Measurements from ENCODE around the gene TMPRSS11A. TPM values are rescaled to one million over a fixed set of nuclear protein-coding genes. Genes with fewer than 3 reads are reported as not detected.

Gene TMPRSS11A
- total and polyA plus RNA-seq, 12 donors, result 0.03 TPM; not detected in 11

- no peak for DNase-seq
- H3K27ac ChIP-seq, result no peak overlapping the region
- H3K27me3 ChIP-seq, result no peaks in the 10 kb centered on the region
- H3K9me3 ChIP-seq (replicated peaks in 1 of 3), result no peaks in the 10 kb centered on the region
- no peaks in the 10 kb centered on the region for H3K4me1 ChIP-seq (replicated peaks in 1 of 2)
- H3K36me3 ChIP-seq (replicated peaks in 1 of 2), result no peaks in the 10 kb centered on the region
- WGBS, 4 donors, result 77 to 92% (median 81%) methylated on average over 6 of the region's 6 CpGs
- no peak overlapping the region for H3K4me3 ChIP-seq
- intact Hi-C loops (cut with DNase I), result no loop called here
- no peak for TF ChIP-seq POLR2A (IDR thresholded peaks at IDR 0.05)
Observed at GRCh38 chr4:67861513-67861912, 101.8 kb downstream of the TMPRSS11A start.

Small RNA genes lying within 50 kb of the gene (small RNA-seq; reads per million reads assigned to genes)
- gene RNU6-95P, result 0 reads per million in 2 donors

Other genes starting within 250 kb of the TMPRSS11A start
- gene GNRHR, start 209.1 kb downstream of the TMPRSS11A start, total RNA-seq, result 100 to 1,000 TPM in 1 of 9 donors, under 1 TPM in 2, not detected in 6; 0.11 to 187 (median 0.21) TPM
- gene GNRHR, start 209.1 kb downstream of the TMPRSS11A start, polyA plus RNA-seq, result 1 to 10 TPM in 1 of 3 donors, not detected in 2; 1.8 TPM
- gene TMPRSS11D, start 79.5 kb downstream of the TMPRSS11A start, total RNA-seq, result not detected
- not detected for gene TMPRSS11D, start 79.5 kb downstream of the TMPRSS11A start, polyA plus RNA-seq
- gene TMPRSS11F, start 166.4 kb upstream of the TMPRSS11A start, total RNA-seq, result under 1 TPM in 1 of 9 donors, not detected in 8; 0.06 TPM
- not detected for gene TMPRSS11F, start 166.4 kb upstream of the TMPRSS11A start, polyA plus RNA-seq

Measured in adrenal gland (tissue), 12 donors.